Upper lobe of right lung (tissue), 1 donor: ENCODE measurements around the gene OPCML. TPM values are rescaled to one million over a fixed set of nuclear protein-coding genes. Genes with fewer than 3 reads are reported as not detected.

Experiments used
- ATAC-seq: fragments of 200-7000 bp; cut with Tn5 transposase; one replicate; pipeline ENCODE4 v1.9.1; 2020; ENCODE audit warnings: mild to moderate bottlenecking, moderate library complexity
- DNase-seq: peaks from one replicate; pipeline ENCODE4 v3.0.0-alpha.2; 2020
- H3K27ac ChIP-seq: fragments of 200-600 bp; one replicate; pipeline ENCODE4 v1.8.0; 2022
- H3K27me3 ChIP-seq: fragments of 200-600 bp; one replicate; pipeline ENCODE4 v1.8.0; 2022; ENCODE audit warnings: mild to moderate bottlenecking
- H3K36me3 ChIP-seq: fragments of 200-600 bp; one replicate; pipeline ENCODE4 v1.8.0; 2022
- H3K4me1 ChIP-seq: fragments of 200-600 bp; one replicate; pipeline ENCODE4 v1.8.0; 2022
- H3K4me3 ChIP-seq: fragments of 200-600 bp; one replicate; pipeline ENCODE4 v1.8.0; 2022; ENCODE audit warnings: mild to moderate bottlenecking
- H3K9me3 ChIP-seq: fragments of 200-600 bp; one replicate; pipeline ENCODE4 v1.8.0; 2022
- CTCF ChIP-seq: fragments of 200-600 bp; IDR thresholded peaks from one replicate; pipeline ENCODE4 v1.8.0; 2022; ENCODE audit warnings: antibody characterized with exemption
- intact Hi-C: fragments of 100-400 bp; cut with DNase I; formaldehyde crosslinking; loops from one replicate; pipeline ENCODE4 v1.11.0; 2022
- total RNA-seq: library from RNA; stranded (reverse); fragmentation: NEBNext Ultra II Directional; extraction: Animal tissue kit (Norgen Biotek cat#: 25700); gene quantifications from one replicate; pipeline ENCODE4 v1.2.1, GENCODE V29; 2021
- donor health status: DM: no; HTN: yes; CAD: no; lungs with severe emphysema.

OPCML gene
- total RNA-seq, 1 donor from 2014 or later = not detected

- no peaks in the 10 kb centered on the region for H3K9me3 ChIP-seq
- no peak overlapping the region for H3K4me3 ChIP-seq
- DNase-seq (no peak), ATAC-seq (no peak)
- H3K36me3 ChIP-seq = no peaks in the 10 kb centered on the region
- intact Hi-C loops = no loop called here
- H3K27me3 ChIP-seq = no peaks in the 10 kb centered on the region
- H3K4me1 ChIP-seq = no peaks in the 10 kb centered on the region
- TF ChIP-seq CTCF = no peak
- H3K27ac ChIP-seq = no peak overlapping the region
Measured at GRCh38 chr11:132977746-132978145, 554.6 kb downstream of the OPCML start.

GRCh38 chr11:132977241-132977640, 555.1 kb downstream of the OPCML start:
- TF ChIP-seq CTCF = no peak
- H3K36me3 ChIP-seq = no peaks in the 10 kb centered on the region
- no peaks in the 10 kb centered on the region for H3K27me3 ChIP-seq
- no peaks in the 10 kb centered on the region for H3K9me3 ChIP-seq
- DNase-seq (no peak), ATAC-seq (no peak)
- intact Hi-C loops = no loop called here
- H3K4me3 ChIP-seq = no peak overlapping the region
- H3K4me1 ChIP-seq = no peaks in the 10 kb centered on the region
- H3K27ac ChIP-seq = no peak overlapping the region

DNA sequence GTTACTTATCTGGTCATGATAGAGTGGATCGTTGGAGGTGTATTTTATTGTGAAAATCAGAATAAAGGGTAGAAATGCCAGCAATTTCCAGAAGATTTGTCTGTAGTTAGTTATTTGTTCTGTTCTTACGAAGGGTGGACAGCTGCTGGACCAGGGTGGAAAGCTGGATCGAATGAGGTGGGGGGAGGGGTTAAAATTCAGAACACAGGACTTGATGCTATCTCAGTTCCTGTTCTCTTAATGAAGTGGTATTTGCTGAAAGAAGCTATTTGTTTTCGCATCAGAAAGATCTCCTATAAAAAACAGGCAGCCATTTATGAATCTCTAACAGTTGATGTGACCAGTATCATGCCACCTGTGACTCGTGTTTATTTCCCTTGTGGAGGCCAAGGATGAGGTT, 556.2 kb downstream of the OPCML start:
- H3K4me3 ChIP-seq = no peak overlapping the region
- no peaks in the 10 kb centered on the region for H3K27me3 ChIP-seq
- H3K4me1 ChIP-seq = no peaks in the 10 kb centered on the region
- intact Hi-C loops = no loop called here
- no peaks in the 10 kb centered on the region for H3K36me3 ChIP-seq
- H3K9me3 ChIP-seq = no peaks in the 10 kb centered on the region
- ATAC-seq = no peak
- no peak for TF ChIP-seq CTCF
- no peak overlapping the region for H3K27ac ChIP-seq
- no peak for DNase-seq

- no peaks in the 10 kb centered on the region for H3K27me3 ChIP-seq
- DNase-seq (no peak), ATAC-seq (no peak)
- no peaks in the 10 kb centered on the region for H3K4me1 ChIP-seq
- no peak overlapping the region for H3K4me3 ChIP-seq
- no peak for TF ChIP-seq CTCF
- intact Hi-C loops = no loop called here
- H3K9me3 ChIP-seq = no peaks in the 10 kb centered on the region
- no peak overlapping the region for H3K27ac ChIP-seq
- no peaks in the 10 kb centered on the region for H3K36me3 ChIP-seq
Measured at GRCh38 chr11:132973686-132974085, 558.6 kb downstream of the OPCML start.

DNA sequence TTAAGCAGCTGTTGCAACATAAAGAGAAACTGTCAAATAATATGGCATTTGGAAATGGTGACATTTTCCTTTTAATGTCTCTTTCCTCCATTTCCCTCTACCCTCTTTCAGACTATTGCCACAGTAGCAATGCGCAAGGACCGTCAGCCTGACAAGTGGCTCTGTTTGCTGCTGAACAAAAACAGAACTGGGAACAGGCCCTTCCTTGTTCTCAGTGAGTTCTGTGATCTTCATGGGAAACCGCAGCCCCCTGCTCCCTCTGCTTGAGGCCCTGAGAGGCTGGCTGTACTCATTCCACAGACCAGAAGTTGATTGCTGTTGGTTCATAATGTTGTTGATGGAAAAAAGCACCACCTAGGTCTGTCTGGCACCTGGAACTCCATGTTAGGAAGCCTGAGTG, 559.7 kb downstream of the OPCML start:
- ATAC-seq = no peak
- no peak for TF ChIP-seq CTCF

DNA sequence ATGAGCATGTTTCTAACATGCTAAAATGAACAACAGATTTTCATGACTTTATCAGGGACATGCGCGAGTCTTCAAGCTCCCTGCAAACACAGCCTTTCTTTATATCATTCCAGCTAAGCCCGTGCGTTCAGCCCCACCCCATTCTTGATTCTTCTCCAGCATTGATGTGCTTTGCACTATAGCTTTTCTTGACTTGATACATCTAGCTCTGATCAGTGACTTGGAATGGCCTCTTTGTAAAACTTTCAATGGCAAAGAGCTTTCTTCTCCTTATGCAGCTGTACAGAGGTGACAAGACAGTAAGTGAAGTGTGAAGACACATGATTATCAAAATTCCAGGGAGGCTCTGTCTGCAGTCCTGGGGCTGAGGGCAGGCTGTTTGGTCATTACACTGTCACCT, 561.0 kb downstream of the OPCML start:
- Histone ChIP-seq H3K4me3 (no peak overlapping the region), H3K27ac (no peak overlapping the region), H3K27me3 (no peaks in the 10 kb centered on the region), H3K4me1 (no peaks in the 10 kb centered on the region), H3K36me3 (no peaks in the 10 kb centered on the region), H3K9me3 (no peaks in the 10 kb centered on the region)
- DNase-seq = no peak
- TF ChIP-seq CTCF = no peak
- intact Hi-C loops = no loop called here
- no peak for ATAC-seq

More for the DNA sequence above, 559.7 kb downstream of the OPCML start:
- Histone ChIP-seq H3K27me3 (no peaks in the 10 kb centered on the region), H3K36me3 (no peaks in the 10 kb centered on the region), H3K4me1 (no peaks in the 10 kb centered on the region), H3K4me3 (no peak overlapping the region), H3K27ac (no peak overlapping the region), H3K9me3 (no peaks in the 10 kb centered on the region)
- DNase-seq = no peak
- intact Hi-C loops = no loop called here
